Amygdala (tissue), 56 donors: Measurements from ENCODE around the gene SLC6A3.
"Not testable (repeated sequence)": the region's sequence is repeated elsewhere in the genome, so short reads cannot be mapped to it uniquely, and the experiment has no call there.

ENCODE experiments used
- DNase-seq, 56 donors: peaks; one replicate each; lab custom pipeline; 2025; lab: John Stamatoyannopoulos, UW

SLC6A3 gene

DNA sequence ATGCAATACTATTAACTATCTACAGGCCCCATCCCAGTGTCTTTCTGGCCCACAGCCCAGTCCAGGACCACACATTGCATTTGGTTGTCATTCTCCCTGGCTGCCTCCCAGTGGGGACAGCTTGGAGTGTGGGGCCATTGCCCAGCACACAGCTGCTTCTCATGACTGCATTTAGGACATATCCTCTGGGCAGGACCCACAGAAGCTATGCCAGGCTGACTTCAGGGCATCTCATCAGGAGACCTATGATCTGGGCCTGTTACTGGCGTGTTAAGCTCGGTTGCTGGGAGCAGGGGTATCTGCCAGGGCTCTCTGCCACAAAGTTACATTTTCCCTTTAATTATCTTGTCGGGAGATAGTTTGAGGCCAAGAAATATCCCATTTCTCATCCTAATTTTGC lies 68.3 kb downstream of the SLC6A3 start:
- DNase-seq, result no peak

DNA sequence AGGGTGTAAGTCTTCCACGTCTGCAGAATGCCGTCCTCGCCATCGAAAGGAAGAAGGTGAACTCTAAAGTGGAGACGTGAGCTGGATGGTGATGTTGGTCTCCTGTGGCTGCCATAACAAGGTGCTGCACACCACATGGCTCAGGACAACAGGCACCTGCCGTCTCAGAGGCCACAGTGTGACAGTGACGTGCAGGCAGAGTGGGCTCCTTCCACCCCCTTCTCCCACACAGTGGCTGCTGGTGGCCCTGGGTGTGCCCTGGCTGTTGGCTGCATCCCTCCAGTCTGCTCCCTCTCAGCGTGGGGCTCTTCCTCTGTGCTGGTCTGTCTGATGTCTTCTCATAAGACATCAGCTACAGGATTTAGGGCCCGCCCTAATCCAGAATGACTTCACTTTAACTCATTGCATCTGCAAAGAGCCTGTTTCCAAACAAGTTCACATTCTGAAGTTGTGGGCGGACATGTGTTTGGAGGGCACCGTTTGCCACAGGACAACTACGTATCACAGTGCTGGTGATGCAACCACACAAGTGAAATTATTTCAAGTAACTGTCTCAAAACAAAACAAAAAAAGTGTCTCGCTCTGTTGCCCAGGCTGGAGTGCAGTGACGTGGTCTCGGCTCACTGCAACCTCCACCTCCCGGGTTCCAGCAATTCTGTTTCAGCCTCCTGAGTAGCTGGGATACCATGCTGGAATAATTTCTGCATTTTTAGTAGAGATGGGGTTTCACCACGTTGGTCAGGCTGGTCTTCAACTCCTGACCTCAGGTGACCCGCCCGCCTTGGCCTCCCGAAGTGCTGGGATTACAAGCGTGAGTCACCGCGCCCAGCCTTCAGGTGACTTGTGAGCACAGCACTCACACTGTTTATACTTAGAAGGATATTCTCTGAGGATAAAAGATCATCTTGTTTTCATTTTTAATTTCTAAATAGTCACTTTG lies 69.1 kb downstream of the SLC6A3 start:
- DNase-seq, result no peak

DNA sequence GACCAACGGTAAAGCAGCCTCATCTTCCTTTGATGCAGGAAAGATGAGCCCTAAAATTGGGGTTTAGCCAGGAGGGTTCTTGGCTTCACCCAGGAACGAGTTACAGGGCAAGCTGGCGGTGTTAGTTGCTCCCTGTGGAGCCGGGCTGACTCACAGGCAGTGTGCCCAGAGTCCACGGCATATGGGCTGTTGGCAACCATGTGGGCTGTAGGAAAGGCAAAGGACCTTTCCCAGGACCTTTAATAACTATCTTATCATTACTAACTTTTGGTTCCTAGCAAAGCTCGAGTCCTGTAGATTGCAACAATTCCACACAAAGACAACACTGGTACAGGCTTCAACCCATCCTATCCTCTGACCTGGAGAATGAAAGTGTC lies 70.6 kb downstream of the SLC6A3 start:
- DNase-seq, result no peak

DNA sequence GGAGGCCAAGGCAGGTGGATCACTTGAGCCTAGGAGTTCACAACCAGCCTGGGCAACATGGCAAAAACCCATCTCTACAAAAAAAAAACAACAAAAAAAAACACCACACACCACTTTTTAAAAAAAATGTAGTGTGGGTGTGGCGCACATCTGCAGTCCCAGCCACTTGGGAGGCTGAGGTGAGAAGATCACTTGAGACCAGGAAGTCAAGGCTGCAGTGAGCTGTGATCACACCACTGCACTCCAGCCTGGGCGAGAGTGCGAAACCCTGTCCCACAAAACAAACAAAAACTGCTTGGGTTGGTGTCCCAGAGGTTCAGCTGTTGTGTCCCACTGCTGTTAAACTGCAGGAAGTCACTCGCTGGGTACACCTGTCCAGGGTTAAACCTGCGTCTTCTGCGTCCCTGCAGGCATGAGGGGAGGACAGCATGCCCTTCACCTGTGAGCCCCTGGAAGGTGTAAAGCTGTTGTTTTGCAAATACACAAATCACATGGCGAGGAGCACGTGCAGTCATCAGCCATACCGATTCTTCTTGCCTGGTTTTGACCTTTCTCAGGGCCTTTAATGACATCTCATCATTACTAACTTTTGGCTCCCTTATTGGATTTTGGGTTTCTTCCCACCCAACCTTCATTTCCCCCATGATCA lies 71.1 kb downstream of the SLC6A3 start:
- no peak for DNase-seq

DNA sequence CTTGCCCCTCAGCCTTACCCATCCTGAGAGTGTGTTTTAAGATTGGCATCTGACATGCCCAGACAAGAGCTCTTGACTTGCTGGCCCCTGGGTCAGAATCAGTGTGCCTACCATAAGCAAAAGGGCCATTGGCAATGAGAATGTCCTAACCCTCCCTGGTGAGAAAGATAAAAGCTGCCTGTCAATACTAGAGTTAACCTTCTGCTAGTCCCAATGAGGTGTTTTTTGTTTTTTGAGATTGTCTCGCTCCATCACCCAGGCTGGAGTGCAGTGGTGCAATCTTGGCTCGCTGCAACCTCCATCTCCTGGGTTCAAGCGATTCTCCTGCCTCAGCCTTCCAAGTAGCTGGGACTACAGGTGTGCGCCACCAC lies 73.3 kb downstream of the SLC6A3 start:
- not testable (repeated sequence) for DNase-seq

DNA sequence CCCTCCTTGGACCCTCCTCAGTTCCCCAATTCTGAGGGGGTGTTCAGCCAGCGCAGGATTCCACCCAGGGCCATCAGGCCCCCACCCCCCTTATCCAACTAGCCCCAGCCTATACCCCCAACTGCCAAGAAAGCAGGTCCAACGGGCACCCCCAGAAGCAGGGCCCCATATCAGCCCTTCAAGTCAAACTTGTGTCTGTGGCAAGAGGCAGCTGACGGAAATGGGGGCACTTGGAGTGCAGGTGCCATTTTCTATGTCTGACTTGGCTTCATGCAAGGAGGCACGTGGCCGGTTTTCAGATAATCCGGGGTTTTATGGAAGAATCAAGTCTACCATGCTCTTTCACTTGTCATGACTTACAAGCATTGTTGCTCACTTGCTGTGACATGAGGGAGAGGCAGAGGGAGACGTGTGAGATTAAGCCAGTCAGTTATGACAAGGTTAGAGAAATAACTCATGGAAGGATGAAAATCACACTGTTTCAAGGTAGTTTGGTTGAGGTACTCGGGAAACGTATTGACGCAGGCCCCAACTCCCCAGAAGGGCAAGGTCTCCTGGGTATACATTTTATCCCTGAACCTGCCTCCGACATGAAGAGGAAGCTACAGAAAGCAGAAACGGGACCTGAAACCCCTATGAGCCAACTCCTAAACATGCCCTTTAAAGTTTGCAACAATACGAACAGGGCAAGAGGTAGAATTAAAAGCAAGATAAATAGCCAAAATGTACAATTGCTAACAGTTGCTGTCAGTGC lies 73.8 kb downstream of the SLC6A3 start:
- DNase-seq, result no peak

DNA sequence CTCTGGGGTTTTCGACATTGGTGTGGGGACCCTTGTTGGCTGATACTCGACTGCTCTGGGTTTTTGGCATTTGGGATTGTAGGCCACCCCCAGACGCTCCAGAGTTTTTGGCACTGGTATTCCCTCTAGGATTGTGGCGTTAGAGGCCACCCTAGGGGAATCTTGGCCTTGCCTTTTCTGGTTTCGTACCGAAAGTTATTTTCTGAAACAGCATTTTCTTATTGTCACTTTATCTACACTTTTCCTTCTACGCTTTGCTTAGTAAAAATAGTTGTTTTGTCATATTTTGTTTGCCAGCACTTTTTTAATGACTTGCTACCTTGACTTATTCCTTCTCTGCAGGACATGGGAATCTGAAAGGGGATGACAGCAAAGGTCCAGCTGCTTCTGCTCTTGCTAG lies 75.2 kb downstream of the SLC6A3 start:
- DNase-seq, result no peak

DNA sequence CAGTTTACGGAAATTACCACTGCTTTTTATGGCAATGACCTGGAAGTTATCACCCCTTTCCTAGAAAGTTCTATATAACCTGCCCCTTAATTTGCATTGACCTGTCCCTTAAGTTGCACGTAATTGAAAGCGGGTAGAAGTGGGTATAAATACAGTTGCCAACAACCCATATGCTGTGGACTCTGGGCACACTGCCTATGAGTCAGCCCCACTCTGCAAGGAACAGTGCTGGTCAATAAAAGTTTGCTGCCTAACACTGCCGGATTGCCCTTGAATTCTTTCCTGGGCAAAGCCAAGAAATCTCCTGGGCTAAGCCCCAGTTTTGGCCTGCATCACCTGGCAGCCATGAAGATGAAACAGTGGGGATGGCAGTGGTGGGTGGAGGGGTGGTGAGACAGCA lies 76.5 kb downstream of the SLC6A3 start:
- no peak for DNase-seq

DNA sequence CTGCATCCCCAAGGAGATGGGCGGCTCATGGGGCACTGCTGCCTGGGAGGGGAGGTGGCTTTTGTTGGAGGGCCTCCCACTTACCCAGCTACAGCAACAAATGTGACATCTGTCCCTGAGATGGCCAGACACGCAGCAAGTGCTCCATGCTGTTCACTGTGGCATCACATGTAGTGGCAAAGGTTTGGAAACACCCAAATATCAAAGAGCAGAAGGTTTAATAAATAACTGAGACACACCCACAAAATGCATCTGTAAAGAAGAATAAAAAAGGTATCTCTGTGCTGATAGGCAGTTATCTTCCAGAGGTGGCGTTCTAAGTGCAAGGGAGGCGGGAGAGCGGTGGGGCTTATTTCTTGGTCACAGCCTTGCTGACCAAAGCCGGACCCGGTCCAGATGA lies 77.0 kb downstream of the SLC6A3 start:
- no peak for DNase-seq

DNA sequence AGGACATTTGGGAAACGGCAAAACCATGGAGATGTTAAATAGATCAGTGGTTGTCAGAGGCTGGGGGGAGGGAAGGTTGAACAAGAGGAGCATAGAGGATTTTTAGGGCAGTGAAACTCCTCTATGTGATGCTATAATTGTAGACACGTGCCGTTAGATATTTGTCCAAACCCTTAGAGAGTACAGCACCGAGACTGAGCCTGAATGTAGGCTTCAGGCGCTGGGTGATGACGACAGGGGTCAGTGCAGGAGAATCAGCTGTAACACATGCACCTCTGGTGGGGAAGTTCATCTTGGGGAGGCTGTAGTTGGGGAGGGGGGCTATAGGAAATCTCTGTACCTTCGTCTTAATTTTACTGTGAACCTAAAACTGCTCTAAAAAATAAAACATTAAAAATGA lies 78.1 kb downstream of the SLC6A3 start:
- no peak for DNase-seq

DNA sequence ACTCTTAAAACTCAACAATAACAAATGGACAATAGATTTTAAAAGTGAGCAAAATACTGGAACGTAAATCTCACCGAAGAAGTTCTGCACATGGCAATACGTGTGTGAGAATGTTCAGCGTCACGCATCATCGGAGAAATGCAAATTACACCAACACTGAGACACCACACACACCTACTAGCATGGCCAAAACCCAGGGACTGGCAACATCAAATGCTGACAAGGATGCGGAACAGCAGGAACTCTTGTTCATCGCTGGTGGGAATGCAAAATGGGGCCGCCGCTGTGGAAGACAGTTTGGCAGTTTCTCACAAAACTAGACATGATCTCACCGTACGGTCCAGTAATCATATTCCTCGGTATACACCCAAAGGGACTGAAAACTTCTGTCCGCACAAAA lies 78.7 kb downstream of the SLC6A3 start:
- DNase-seq, result no peak

DNA sequence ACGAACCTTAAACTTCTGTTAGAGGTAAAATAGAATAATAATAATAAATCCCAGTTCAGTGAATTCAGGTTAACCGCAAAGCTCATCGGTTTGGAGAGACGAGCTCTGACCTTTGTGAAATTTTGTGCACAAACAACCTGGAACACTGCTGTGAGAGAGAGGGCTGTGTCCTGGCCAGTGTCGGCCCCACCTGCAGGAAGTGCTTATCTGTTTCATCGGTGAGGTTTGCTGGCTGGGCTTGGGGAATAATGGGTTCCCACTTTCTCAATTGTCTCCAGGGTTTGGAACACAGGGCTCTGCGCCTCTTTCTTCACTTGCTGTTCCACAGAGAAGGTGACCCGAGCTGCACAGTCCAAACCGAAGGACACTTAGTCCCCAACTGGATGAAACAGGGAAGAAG lies 81.0 kb downstream of the SLC6A3 start:
- no peak for DNase-seq

DNA sequence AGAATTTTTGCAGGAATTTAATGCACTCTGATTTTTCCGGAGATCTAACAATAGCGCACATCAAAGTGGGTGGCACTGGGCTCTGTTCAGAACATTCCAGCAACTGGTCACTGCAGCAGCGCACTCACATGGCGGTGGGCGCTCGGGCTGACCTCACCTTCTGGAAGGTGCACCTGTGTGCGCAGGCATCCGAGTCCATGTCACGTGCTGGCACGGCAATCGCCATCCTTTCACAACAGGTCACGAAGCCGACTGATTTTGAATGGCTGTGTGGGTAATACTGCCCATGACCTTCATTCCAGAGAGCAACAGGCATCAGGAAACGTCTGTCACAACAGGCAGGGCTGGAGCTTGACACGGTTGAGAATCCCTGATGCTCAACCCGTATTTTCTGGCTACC lies 81.7 kb downstream of the SLC6A3 start:
- DNase-seq, result no peak

DNA sequence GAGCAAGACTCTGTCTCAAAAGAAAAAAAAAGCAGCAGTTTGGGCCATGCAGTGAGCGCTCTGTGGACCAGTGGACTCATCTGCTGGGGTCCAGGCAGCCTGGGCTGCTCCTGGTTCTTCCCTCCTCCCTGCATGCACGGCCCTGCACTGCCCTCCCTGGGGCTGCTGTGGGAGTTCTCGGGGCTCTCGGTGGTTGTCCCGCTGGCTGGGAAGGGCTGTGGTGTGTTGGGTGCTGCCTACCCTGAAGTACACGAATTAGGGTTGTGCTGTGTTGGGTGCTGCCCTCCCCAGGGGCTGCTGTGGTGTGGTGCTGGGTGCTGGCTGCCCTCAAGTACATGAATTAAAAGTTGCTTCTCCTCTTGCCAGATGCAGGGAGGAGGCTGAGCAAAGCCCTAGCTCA lies 82.1 kb downstream of the SLC6A3 start:
- DNase-seq, result no peak

DNA sequence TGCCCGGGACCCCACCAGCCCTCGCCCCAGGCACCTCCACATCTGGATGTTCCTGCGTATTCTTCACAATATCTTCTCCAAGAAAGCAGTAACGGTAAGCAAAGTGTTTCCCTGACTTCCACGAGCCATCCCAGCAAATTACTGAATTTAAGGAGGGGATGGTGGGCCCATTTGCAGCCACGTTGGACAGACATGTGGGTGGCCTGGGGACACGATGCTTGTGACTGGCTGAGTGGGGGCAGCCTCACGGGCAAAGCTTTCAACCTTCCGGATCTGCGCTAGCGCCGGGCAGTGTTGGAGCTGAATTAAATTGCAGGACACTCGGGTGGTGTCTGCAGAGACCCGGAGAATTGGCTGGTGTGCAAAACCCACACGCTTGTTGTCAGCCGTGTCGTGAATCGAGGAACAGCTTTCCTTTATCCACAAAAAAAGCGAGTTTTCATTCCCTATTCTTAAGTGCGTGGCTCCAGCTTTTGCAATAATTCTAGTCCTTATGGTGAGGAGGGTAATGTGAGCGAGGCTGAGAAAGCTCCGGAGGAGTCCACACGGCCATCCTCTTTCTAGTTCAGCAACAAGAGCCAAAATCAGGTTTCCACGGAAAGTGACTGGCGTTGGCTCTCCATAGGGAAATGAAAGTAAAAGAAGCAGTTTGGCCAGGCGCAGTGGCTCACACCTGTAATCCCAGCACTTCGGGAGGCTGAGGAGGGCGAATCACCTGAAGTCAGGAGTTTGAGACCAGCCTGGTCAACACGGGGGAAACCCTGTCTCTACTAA lies 82.8 kb downstream of the SLC6A3 start:
- no peak for DNase-seq

DNA sequence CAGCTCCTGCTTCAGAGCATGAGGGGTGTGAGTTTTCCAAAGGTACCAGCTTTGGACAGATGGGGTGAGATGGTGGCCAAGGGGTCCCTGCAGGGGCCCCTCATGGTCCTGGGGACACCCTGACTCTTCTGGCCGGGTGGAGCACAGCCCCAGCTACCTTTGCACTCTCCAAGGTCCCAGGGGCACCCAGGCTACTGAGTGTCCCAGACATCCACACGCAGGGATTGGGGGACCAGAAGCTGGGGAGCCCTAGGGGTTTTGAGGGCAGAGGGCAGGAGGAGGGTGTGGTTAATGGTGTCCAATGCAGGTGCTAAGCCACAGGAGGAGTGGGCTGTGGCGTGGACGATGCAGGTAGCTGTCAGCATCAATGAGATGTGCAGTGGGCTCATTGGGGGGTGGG lies 84.4 kb downstream of the SLC6A3 start:
- no peak for DNase-seq

DNA sequence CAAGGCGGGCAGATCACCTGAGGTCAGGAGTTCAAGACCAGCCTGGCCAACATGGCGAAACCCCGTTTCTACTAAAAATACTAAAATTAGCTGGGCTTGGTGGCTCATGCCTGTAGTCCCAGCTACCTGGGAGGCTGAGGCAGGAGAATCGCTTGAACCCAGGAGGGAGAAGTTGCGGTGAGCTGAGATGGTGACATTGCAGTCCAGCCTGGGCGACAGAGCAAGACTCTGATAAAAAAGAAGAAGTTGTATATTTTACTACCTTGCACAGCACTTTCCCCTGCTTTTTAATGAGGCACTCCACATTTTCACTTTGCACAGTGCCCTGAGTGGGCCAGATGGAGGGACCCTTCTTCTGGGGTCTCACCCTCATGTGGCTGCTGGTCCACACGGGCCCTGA lies 84.9 kb downstream of the SLC6A3 start:
- not testable (repeated sequence) for DNase-seq

DNA sequence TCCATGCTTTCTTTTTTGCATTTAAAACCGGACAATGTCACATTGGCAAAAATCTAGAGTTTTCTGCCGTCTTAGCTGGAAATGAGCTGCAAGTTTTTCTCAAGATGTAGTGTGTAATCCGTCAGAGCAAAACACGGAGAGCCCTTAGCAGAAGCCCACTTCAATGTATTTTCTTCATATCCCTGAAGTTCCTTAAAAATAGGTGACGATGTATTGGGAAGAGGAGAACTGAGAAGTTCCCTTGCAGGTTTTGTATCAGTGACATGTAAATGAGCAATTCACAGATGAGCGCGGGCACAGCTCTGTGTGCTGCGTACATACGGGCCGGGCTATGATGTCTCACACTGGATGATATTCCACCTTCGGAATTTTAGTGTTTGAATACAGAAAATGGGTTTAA lies 85.5 kb downstream of the SLC6A3 start:
- no peak for DNase-seq

DNA sequence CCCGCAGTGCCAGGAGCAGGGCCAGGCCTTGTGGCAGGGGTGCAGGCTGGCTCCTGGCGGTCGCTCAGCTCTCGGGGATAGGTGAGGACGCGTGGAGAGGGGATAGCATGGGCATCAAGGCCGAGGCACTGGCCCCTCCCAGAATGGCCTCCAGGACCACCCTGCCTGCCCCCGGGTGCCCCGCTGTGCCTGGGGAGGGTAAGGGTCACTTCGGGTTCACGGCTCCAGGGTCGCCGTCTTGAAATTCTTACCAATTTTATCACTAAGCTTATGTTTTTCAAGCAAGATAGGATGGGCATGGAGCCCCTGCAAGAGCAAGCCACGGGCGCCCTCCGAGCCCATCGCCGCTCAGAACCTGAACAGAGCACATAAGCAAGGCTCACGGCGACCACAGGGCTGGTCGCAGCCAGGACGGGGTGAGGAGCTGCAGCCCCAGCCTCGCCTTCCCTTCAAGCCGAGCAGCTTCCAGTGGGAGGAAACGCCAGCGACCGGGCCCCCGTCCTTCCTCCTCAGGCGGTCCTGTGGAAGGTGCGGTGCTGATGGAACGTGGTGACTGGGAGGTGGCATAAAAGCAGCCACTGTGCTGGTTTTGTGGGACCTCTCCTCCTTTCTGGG lies 86.1 kb downstream of the SLC6A3 start:
- DNase-seq, result no peak

DNA sequence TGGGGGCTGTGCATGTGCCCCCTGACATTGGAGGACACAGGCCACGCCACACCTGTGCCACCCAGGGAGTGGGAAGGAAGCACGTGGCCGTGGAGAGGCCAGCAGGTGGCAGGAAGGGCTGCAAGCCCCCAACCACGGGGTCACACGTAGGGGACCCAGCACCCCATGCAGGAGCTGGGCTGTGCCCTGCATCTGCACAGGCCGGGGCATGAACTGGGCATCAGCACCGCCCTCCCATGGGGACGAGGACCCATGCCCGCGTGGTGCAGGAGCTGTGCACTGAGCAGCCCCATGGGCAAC lies 86.6 kb downstream of the SLC6A3 start:
- no peak for DNase-seq
